ENCODE data around the gene OSBPL10. TPM values are rescaled to one million over a fixed set of nuclear protein-coding genes. Genes with fewer than 3 reads are reported as not detected.

OSBPL10 gene
- total RNA-seq, 2 experiments from 2014 or later = 0.09 to 0.22 TPM

DNA sequence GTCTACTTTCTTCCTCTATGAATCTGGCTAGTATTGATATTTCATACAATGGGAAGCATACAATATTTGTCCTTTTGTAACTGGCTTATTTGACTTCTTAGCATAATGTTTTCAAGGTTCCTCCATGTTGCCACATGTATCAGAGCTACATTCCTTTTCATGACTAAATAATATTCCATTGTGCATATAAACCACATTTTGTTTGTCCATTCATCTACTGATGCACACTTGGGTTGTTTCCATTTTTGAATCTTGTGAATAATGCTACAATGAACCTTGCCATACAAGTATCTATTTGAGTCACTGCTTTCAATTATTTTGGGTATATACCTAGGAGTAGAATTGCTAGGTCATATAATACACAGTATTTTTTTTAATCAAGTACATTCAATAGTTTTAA lies 38.0 kb downstream of the OSBPL10 start:
- Mint-ChIP-seq H3K4me3 (no peak overlapping the region), H3K36me3 (no peaks in the 10 kb centered on the region), H3K9me3 (no peaks in the 10 kb centered on the region), H3K4me1 (no peaks in the 10 kb centered on the region), H3K27me3 (no peaks in the 10 kb centered on the region), H3K27ac (no peak overlapping the region)
- ATAC-seq (ENCODE audit: low read depth) = no peak
- DNase-seq = no peak
- POLR2A ChIA-PET = interaction anchor here (0.6 kb wide), 1 partner anchor 1314 kb away, joined by 3 read pairs; no protein-coding TSS in a partner anchor

- POLR2A ChIA-PET = interaction anchor here (0.7 kb wide), 1 partner anchor 534 kb away, joined by 4 read pairs; no protein-coding TSS in a partner anchor
- DNase-seq (no peak), ATAC-seq (ENCODE audit: low read depth) (no peak)
- Mint-ChIP-seq H3K27ac (no peak overlapping the region), H3K9me3 (no peaks in the 10 kb centered on the region), H3K4me1 (no peaks in the 10 kb centered on the region), H3K36me3 (no peaks in the 10 kb centered on the region), H3K4me3 (no peak overlapping the region), H3K27me3 (no peaks in the 10 kb centered on the region)
Measured at GRCh38 chr3:31942446-31942845, 38.6 kb downstream of the OSBPL10 start.

GRCh38 chr3:31937225-31937624 lies 43.8 kb downstream of the OSBPL10 start:
- POLR2A ChIA-PET = no interaction called here
- Mint-ChIP-seq H3K36me3 (no peaks in the 10 kb centered on the region), H3K27ac (no peak overlapping the region), H3K4me3 (no peak overlapping the region), H3K27me3 (no peaks in the 10 kb centered on the region), H3K9me3 (no peaks in the 10 kb centered on the region), H3K4me1 (no peaks in the 10 kb centered on the region)
- ATAC-seq (ENCODE audit: low read depth) (no peak), DNase-seq (no peak)

- Mint-ChIP-seq H3K4me1 (no peaks in the 10 kb centered on the region), H3K4me3 (no peak overlapping the region), H3K36me3 (no peaks in the 10 kb centered on the region), H3K27ac (no peak overlapping the region), H3K27me3 (no peaks in the 10 kb centered on the region), H3K9me3 (no peaks in the 10 kb centered on the region)
- ATAC-seq (ENCODE audit: low read depth) (no peak), DNase-seq (no peak)
- POLR2A ChIA-PET = no interaction called here
Measured at GRCh38 chr3:31936420-31937060, 44.5 kb downstream of the OSBPL10 start.

- Mint-ChIP-seq H3K36me3 (no peaks in the 10 kb centered on the region), H3K4me1 (peaks cover 4% of the 10 kb centered on the region), H3K9me3 (no peaks in the 10 kb centered on the region), H3K27me3 (no peaks in the 10 kb centered on the region), H3K4me3 (no peak overlapping the region), H3K27ac (no peak overlapping the region)
- no peak for DNase-seq
- ATAC-seq (ENCODE audit: low read depth) = no peak
- POLR2A ChIA-PET = no interaction called here
Measured at GRCh38 chr3:31934866-31935265, 46.2 kb downstream of the OSBPL10 start.

DNA sequence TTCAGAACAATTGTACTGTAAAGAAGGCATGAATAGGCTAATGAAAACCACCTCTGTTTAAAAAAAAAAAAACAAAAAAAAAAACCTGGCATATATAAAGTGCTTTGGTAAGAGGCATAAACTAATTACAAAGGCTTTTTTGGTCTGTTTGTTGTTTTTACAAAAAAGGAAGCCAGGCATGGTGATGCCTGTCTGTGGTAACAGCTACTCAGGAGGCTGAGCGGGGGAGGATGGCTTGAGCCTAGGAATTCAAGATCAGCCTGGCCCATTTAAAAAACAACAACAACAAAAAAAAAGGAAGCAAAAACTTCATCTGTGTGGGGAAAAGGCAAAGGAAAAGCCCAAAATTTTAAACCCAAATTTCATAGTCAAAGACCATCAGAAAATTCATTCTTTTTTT lies 47.0 kb downstream of the OSBPL10 start:
- H3K27ac Mint-ChIP-seq = no peak overlapping the region
- H3K4me1 Mint-ChIP-seq = peaks cover 4% of the 10 kb centered on the region
- H3K9me3 Mint-ChIP-seq = no peaks in the 10 kb centered on the region
- POLR2A ChIA-PET = no interaction called here
- H3K4me3 Mint-ChIP-seq = no peak overlapping the region
- no peaks in the 10 kb centered on the region for H3K27me3 Mint-ChIP-seq
- no peaks in the 10 kb centered on the region for H3K36me3 Mint-ChIP-seq
- ATAC-seq (ENCODE audit: low read depth) (no peak), DNase-seq (no peak)

DNA sequence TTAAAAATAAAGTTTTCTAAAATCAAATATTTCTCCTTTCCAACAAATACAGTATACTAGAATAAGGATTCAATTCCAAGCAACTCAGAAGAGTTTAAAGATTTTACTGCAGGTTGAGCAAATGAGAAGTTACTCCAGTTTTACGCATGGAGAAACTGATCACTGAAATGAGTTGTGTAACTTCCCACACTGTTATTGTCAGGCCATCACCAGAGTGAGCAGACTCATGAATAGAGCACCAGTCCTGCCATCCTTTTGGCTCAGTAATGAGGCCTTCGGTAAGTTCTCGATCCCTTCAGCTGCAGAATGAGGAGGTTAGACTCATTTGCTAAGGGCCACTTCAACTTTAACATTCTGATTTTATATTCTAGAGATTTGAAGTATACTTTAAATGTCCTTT lies 48.1 kb downstream of the OSBPL10 start:
- no peak for DNase-seq
- Mint-ChIP-seq H3K4me3 (no peak overlapping the region), H3K27me3 (no peaks in the 10 kb centered on the region), H3K36me3 (no peaks in the 10 kb centered on the region), H3K27ac (no peak overlapping the region), H3K9me3 (no peaks in the 10 kb centered on the region), H3K4me1 (peaks cover 4% of the 10 kb centered on the region)
- POLR2A ChIA-PET = no interaction called here
- no peak for ATAC-seq (ENCODE audit: low read depth)

GRCh38 chr3:31929826-31930502 lies 51.1 kb downstream of the OSBPL10 start:
- Mint-ChIP-seq H3K27ac (no peak overlapping the region), H3K4me3 (no peak overlapping the region), H3K4me1 (peaks cover 4% of the 10 kb centered on the region), H3K36me3 (no peaks in the 10 kb centered on the region), H3K9me3 (no peaks in the 10 kb centered on the region), H3K27me3 (no peaks in the 10 kb centered on the region)
- POLR2A ChIA-PET = interaction anchor here (1.1 kb wide), 1 partner anchor 14 kb away, joined by 3 read pairs; no protein-coding TSS in a partner anchor
- no peak for DNase-seq
- no peak for ATAC-seq (ENCODE audit: low read depth)

DNA sequence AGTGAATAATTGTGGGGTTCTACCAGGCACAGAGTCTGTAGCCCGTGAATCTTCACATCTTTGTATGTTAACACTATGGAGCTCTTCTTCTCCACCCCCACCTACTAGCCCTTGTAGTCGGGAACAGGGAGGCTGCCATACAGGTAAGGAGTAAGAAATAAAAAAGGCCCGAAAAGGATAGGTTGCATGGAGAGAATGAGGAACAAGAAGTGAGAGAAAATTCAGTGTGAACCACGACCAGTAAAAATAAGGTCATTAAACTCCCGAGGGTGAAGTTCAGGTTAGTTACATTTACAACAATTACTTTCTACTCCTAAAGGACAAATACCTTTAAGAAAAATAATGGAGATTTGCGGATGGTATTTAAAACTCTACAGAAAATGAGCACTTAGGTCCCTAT lies 53.3 kb downstream of the OSBPL10 start:
- Mint-ChIP-seq H3K36me3 (no peaks in the 10 kb centered on the region), H3K9me3 (peaks cover 2% of the 10 kb centered on the region), H3K27ac (no peak overlapping the region), H3K4me1 (peaks cover 4% of the 10 kb centered on the region), H3K4me3 (no peak overlapping the region), H3K27me3 (no peaks in the 10 kb centered on the region)
- POLR2A ChIA-PET = no interaction called here
- DNase-seq (no peak), ATAC-seq (ENCODE audit: low read depth) (no peak)

GRCh38 chr3:31926543-31926942 lies 54.5 kb downstream of the OSBPL10 start:
- Mint-ChIP-seq H3K36me3 (peaks cover 3% of the 10 kb centered on the region), H3K27ac (no peak overlapping the region), H3K4me3 (no peak overlapping the region), H3K9me3 (peaks cover 6% of the 10 kb centered on the region), H3K4me1 (peaks cover 4% of the 10 kb centered on the region), H3K27me3 (no peaks in the 10 kb centered on the region)
- ATAC-seq (ENCODE audit: low read depth) = no peak
- no peak for DNase-seq
- POLR2A ChIA-PET = no interaction called here

- no peak for ATAC-seq (ENCODE audit: low read depth)
- H3K36me3 Mint-ChIP-seq = peaks cover 9% of the 10 kb centered on the region
- POLR2A ChIA-PET = no interaction called here
Measured at GRCh38 chr3:31925271-31925630, 55.8 kb downstream of the OSBPL10 start.

DNA sequence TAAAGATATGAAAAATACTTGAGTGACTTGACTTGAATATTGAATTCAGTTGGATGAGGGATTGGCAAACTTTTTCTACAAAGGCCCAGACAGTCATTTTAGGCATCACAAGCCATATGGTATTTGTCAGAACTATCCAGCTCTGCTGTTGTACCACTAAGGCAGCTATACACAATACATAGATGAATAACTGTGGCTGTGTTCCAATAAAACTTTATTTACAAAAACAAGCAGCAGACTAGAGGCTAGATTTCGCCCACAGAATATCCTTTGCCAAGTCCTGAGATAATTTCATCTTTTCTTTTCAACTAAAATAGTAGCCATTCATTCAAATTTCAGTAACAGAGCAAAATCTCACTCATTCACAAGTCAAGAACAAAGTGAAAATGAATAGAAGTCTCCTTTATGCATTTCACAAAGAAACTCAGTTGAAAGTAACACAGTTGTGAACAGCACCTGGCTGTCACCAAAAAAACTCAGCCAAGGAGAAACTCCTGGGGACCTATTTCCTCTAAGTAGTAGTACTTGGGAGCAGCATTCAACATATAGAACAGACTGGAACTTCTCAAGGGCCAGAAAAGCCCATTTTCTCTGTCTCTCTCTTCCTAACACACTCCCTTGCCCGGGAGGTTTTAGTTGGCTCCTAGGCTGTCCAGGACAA lies 56.3 kb downstream of the OSBPL10 start:
- Mint-ChIP-seq H3K36me3 (peaks cover 14% of the 10 kb centered on the region), H3K4me1 (peaks cover 6% of the 10 kb centered on the region), H3K27me3 (no peaks in the 10 kb centered on the region), H3K4me3 (no peak overlapping the region), H3K9me3 (peaks cover 18% of the 10 kb centered on the region), H3K27ac (no peak overlapping the region)
- ATAC-seq (ENCODE audit: low read depth) = no peak
- POLR2A ChIA-PET = no interaction called here
- no peak for DNase-seq

More at GRCh38 chr3:31925271-31925630, 55.8 kb downstream of the OSBPL10 start:
- no peak overlapping the region for H3K27ac Mint-ChIP-seq
- no peaks in the 10 kb centered on the region for H3K27me3 Mint-ChIP-seq
- H3K4me1 Mint-ChIP-seq = peaks cover 8% of the 10 kb centered on the region
- no peak overlapping the region for H3K4me3 Mint-ChIP-seq
- no peak for DNase-seq
- H3K9me3 Mint-ChIP-seq = peaks cover 12% of the 10 kb centered on the region

- H3K4me3 Mint-ChIP-seq = no peak overlapping the region
- DNase-seq (no peak), ATAC-seq (ENCODE audit: low read depth) (no peak)
- no peaks in the 10 kb centered on the region for H3K27me3 Mint-ChIP-seq
- H3K9me3 Mint-ChIP-seq = peaks cover 24% of the 10 kb centered on the region
- H3K27ac Mint-ChIP-seq = no peak overlapping the region
- POLR2A ChIA-PET = no interaction called here
- H3K36me3 Mint-ChIP-seq = peaks cover 15% of the 10 kb centered on the region
- peaks cover 13% of the 10 kb centered on the region for H3K4me1 Mint-ChIP-seq
Measured at GRCh38 chr3:31922962-31923361, 58.1 kb downstream of the OSBPL10 start.

DNA sequence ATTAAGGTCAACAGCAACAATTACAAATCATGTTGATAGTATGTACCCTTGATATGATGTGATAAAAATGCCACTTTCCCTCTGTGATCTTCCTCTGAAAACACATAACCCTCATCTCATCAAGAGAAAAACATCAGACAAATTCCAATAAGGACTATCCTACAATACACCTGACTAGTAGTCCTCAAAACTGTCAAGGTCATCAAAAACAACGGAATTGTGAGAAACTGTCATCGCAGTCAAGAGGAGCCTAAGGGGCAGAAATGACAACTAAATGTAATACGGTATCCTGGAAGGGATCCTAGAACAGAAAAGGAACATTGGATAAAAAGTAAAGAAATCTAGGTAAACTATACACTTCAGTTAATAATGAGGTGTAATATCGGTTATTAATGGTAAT lies 59.2 kb downstream of the OSBPL10 start:
- H3K27me3 Mint-ChIP-seq = no peaks in the 10 kb centered on the region
- POLR2A ChIA-PET = no interaction called here
- no peak for DNase-seq
- no peak for ATAC-seq (ENCODE audit: low read depth)
- H3K36me3 Mint-ChIP-seq = peaks cover 15% of the 10 kb centered on the region
- peaks cover 24% of the 10 kb centered on the region for H3K9me3 Mint-ChIP-seq
- H3K27ac Mint-ChIP-seq = no peak overlapping the region
- H3K4me3 Mint-ChIP-seq = no peak overlapping the region
- peaks cover 13% of the 10 kb centered on the region for H3K4me1 Mint-ChIP-seq
